ENCODE data around the gene ZMPSTE24. TPM values are rescaled to one million over a fixed set of nuclear protein-coding genes. Genes with fewer than 3 reads are reported as not detected.

ZMPSTE24 gene
- total and polyA plus RNA-seq, 10 of the 15 experiments (the other 5 are each of a cell fraction or from before 2014, with no cell fraction given): 21.5 to 84.4 (median 43.6) TPM

GRCh38 chr1:40315239-40315794, 57.3 kb downstream of the ZMPSTE24 start (continued):
- no peak for TF ChIP-seq ZBTB11 (CRISPR knock-in tag; IDR thresholded peaks at IDR 0.05)
- no peak for TF ChIP-seq JUNB (IDR thresholded peaks at IDR 0.05)
- no peak for TF ChIP-seq HSF1 (IDR thresholded peaks at IDR 0.05; ENCODE audit: low read depth, low read length)
- TF ChIP-seq IRF3 (IDR thresholded peaks at IDR 0.05): no peak
- no peak for TF ChIP-seq BRCA1 (IDR thresholded peaks at IDR 0.05; ENCODE audit: low read depth, low read length)
- TF ChIP-seq ASH2L (IDR thresholded peaks at IDR 0.05; ENCODE audit: borderline replicate concordance, low read depth): no peak
- peak; percentile 90 for TF ChIP-seq CBFB (IDR thresholded peaks at IDR 0.05; ENCODE audit: low read depth)
- peak; percentile 40; the same call in 1 of the 2 replicates for TF ChIP-seq TBL1XR1 (IDR thresholded peaks at IDR 0.05; ENCODE audit: low read depth, low read length)
- peak; percentile 75 for TF ChIP-seq MLLT1 (IDR thresholded peaks at IDR 0.05)
- TF ChIP-seq MXI1 (IDR thresholded peaks at IDR 0.05; ENCODE audit: low read depth, low read length): 0 out of 2 replicates have a peak, but pooled peaks have one; percentile 43
- 0 out of 2 replicates have a peak, but pooled peaks have one; percentile 72 for TF ChIP-seq ZBED1 (IDR thresholded peaks at IDR 0.05; ENCODE audit: borderline replicate concordance)
- no peak for TF ChIP-seq TCF3 (IDR thresholded peaks at IDR 0.05; ENCODE audit: borderline replicate concordance, insufficient read depth, low read depth, low read length)
- TF ChIP-seq HCFC1 (IDR thresholded peaks at IDR 0.05; ENCODE audit: low read length): no peak
- TF ChIP-seq E2F4 (IDR thresholded peaks at IDR 0.05; ENCODE audit: low read depth, low read length): no peak
- no peak for TF ChIP-seq PAX8 (IDR thresholded peaks at IDR 0.05)
- peak; percentile 15; the same call in 1 of the 2 replicates for TF ChIP-seq GATAD2B (conservative IDR thresholded peaks at IDR 0.05; ENCODE audit: low read depth)
- peak; percentile 75 for TF ChIP-seq ZNF687 (IDR thresholded peaks at IDR 0.05)
- no peak for TF ChIP-seq CBX3 (IDR thresholded peaks at IDR 0.05; ENCODE audit: borderline replicate concordance, low read depth)
